HepG2 (cell line): ENCODE measurements around the gene OMA1. TPM values are rescaled to one million over a fixed set of nuclear protein-coding genes. Genes with fewer than 3 reads are reported as not detected.

Experiments
- ATAC-seq: fragments of 200-7000 bp; cut with Tn5 transposase; 3 replicates; pipeline ENCODE4 v1.9.1; 2020; ENCODE audit warnings: mild to moderate bottlenecking, moderate library complexity
- BruUV-seq: library from RNA; stranded (reverse); fragments of 400-500 nt; replicated peaks from 2 replicates; lab custom pipeline; 2021; lab: Mats Ljungman, UMichigan
- CTCF ChIA-PET: fragments of 300-600 bp; formaldehyde crosslinking; extraction: SDS; loops from one replicate; lab custom pipeline; 2021; ENCODE audit warnings: low total read pairs, inconsistent platforms, low intra/inter-chr PET ratio; lab: Yijun Ruan, JAX
- POLR2A ChIA-PET: fragments of 350-600 bp; sonication (Branson Sonifier 250); formaldehyde crosslinking; loops from one replicate; lab custom pipeline; 2020; ENCODE audit warnings: antibody characterized with exemption, inconsistent platforms; lab: Yijun Ruan, JAX
- DNase-seq: peaks from one replicate; pipeline ENCODE4 v3.0.0-alpha.2; 2015; ENCODE audit warnings: low spot score
- FAIRE-seq: peaks from 3 replicates; lab custom pipeline; 2011; peaks lifted over from hg19 to GRCh38; lab: Jason Lieb, UNC
- H2AFZ ChIP-seq: one replicate; pipeline ENCODE4 v1.6.1; 2011; ENCODE audit warnings: low read length, inconsistent platforms
- H3K27ac ChIP-seq: fragments of 300-600 bp; 3 replicates; pipeline ENCODE4 v1.8.0; 2011; ENCODE audit warnings: mixed run types, mild to moderate bottlenecking, mixed read lengths, low read length, inconsistent platforms; ENCODE audit not compliant: insufficient read depth; ENCODE audit errors: extremely low read length
- H3K27me3 ChIP-seq, 2 experiments: fragments of 200-600 bp in 1 of 2; 2 replicates in 1 of 2; 3 replicates in 1 of 2; pipeline versions ENCODE4 v1.6.0 to v1.8.0; 2011; ENCODE audit warnings: low read length in 2 of 2, mild to moderate bottlenecking in 2 of 2, moderate library complexity in 2 of 2, inconsistent platforms in 1 of 2; ENCODE audit not compliant: insufficient read depth in 2 of 2, control insufficient read depth in 1 of 2
- H3K36me3 ChIP-seq, 2 experiments: fragments of 200-600 bp in 1 of 2; replicated peaks in 1 of 2; 2 replicates in 1 of 2; 3 replicates in 1 of 2; pipeline versions ENCODE4 v1.5.1 to v1.8.0; 2011; ENCODE audit warnings: low read length in 2 of 2, inconsistent platforms in 1 of 2; ENCODE audit not compliant: insufficient read depth in 2 of 2, control insufficient read depth in 1 of 2
- H3K4me1 ChIP-seq: 2 replicates; pipeline ENCODE4 v1.5.1; 2012; ENCODE audit warnings: low read length, inconsistent platforms; ENCODE audit not compliant: insufficient read depth
- H3K4me2 ChIP-seq: 2 replicates; pipeline ENCODE4 v1.6.0; 2011; ENCODE audit warnings: low read depth, low read length, inconsistent platforms
- H3K4me3 ChIP-seq, 3 experiments: fragments of 200-600 bp in 1 of 3; sonication (generic), shearing (Covaris generic) in 1 of 3; replicated peaks in 1 of 3; 2 replicates each; pipeline ENCODE4 v1.5.1; 2011 to 2016; ENCODE audit warnings: low read length in 3 of 3, inconsistent platforms in 2 of 3, low read depth in 2 of 3, mild to moderate bottlenecking in 2 of 3, control low read depth in 1 of 3, mixed read lengths in 1 of 3; ENCODE audit not compliant: insufficient read depth in 1 of 3
- H3K79me2 ChIP-seq: one replicate; pipeline ENCODE4 v1.6.1; 2011; ENCODE audit warnings: low read length, inconsistent platforms; ENCODE audit not compliant: insufficient read depth
- H3K9ac ChIP-seq: 2 replicates; pipeline ENCODE4 v1.6.0; 2011; ENCODE audit warnings: mild to moderate bottlenecking, low read depth, low read length, inconsistent platforms; ENCODE audit not compliant: insufficient read depth
- H3K9me3 ChIP-seq: 2 replicates; pipeline ENCODE4 v1.5.1; 2012; ENCODE audit warnings: mild to moderate bottlenecking, low read length
- H4K20me1 ChIP-seq: 2 replicates; pipeline ENCODE4 v1.6.0; 2011; ENCODE audit warnings: inconsistent platforms, mild to moderate bottlenecking, low read length, moderate library complexity; ENCODE audit not compliant: insufficient read depth
- BRF2 ChIP-seq: sonication (generic); formaldehyde crosslinking; IDR thresholded peaks from 2 replicates; pipeline ENCODE4 v1.8.1; 2022; ENCODE audit warnings: mild to moderate bottlenecking, missing genetic modification reagents
- CBFB ChIP-seq: sonication (generic); formaldehyde crosslinking; IDR thresholded peaks from 2 replicates; pipeline ENCODE4 v1.4.0; 2020; ENCODE audit warnings: missing genetic modification reagents
- CEBPB ChIP-seq: IDR thresholded peaks from 2 replicates; pipeline ENCODE4 v1.6.1; 2011; ENCODE audit warnings: low read depth, low read length, improper control_type of control experiment, borderline replicate concordance
- ZNF574 ChIP-seq: sonication (generic); formaldehyde crosslinking; IDR thresholded peaks from 2 replicates; pipeline ENCODE4 v1.4.0; 2020; ENCODE audit warnings: missing genetic modification reagents
- WGBS: methylation state at CpG from one replicate; pipeline ENCODE4 v1.1.6; 2017; ENCODE audit warnings: low lambda C conversion rate; 5-methylcytosine and 5-hydroxymethylcytosine counted together
- in situ Hi-C: cut with HindIII; loops from 2 replicates; pipeline ENCODE4 v1.10.0; 2017; ENCODE audit warnings: low pct_unique_long_range_greater_than_20kb; ENCODE audit not compliant: extremely low pct_ligation_motif_present
- intact Hi-C: fragments of 100-400 bp; cut with micrococcal nuclease; formaldehyde crosslinking; loops from one replicate; pipeline ENCODE4 v1.10.0; 2022; ENCODE audit not compliant: unreplicated experiment
- polyA plus RNA-seq, 8 experiments: library from polyadenylated mRNA; depleted of rRNA in 3 of 8; stranded (reverse) in 7 of 8; unstranded in 1 of 8; fragments of >200 nt; fragmentation: Illumina TruSeq in 4 of 8; extraction: Trizol in 4 of 8; gene quantifications; 2 replicates each; pipeline versions ENCODE4 v1.2.1 to v1.2.3, GENCODE V29; 2011 to 2016; ENCODE audit warnings: low read depth in 4 of 8, missing spikeins in 1 of 8, mixed read lengths in 1 of 8; ENCODE audit not compliant: insufficient read depth in 1 of 8
- total RNA-seq, 5 experiments: library from RNA; depleted of rRNA; stranded (reverse); fragments of >200 nt; fragmentation: Illumina TruSeq; extraction: Trizol; gene quantifications; 2 replicates each; pipeline ENCODE4 v1.2.3, GENCODE V29; 2016; ENCODE audit warnings: low read depth in 1 of 5

Gene OMA1
- total and polyA plus RNA-seq, 2 of the 13 experiments (the other 11 are each of a cell fraction or from before 2014, with no cell fraction given) = 7.0 to 26.9 TPM

GRCh38 chr1:58571616-58572015, 25.1 kb upstream of the OMA1 start (continued):
- TF ChIP-seq ZNF574 (CRISPR knock-in tag) (no peak), CBFB (CRISPR knock-in tag) (no peak)

GRCh38 chr1:58570817-58571216, 24.3 kb upstream of the OMA1 start:
- in situ Hi-C loops = no loop called here

More at GRCh38 chr1:58570817-58571216, 24.3 kb upstream of the OMA1 start:
- DNase-seq (peak; percentile 10), ATAC-seq (no peak), FAIRE-seq (no peak)
- TF ChIP-seq BRF2 (CRISPR knock-in tag) (no peak), CEBPB (0 out of 2 replicates have a peak, but pooled peaks have one; percentile 9)
- Histone ChIP-seq H3K4me3 (no peak overlapping the region), H4K20me1 (no peaks in the 10 kb centered on the region), H3K27ac (no peak overlapping the region), H3K36me3 (no peaks in the 10 kb centered on the region), H3K79me2 (no peaks in the 10 kb centered on the region), H3K4me1 (peaks cover 28% of the 10 kb centered on the region), H3K4me2 (no peak overlapping the region), H3K9ac (no peak overlapping the region), H2AFZ (no peak overlapping the region), H3K9me3 (no peaks in the 10 kb centered on the region), H3K27me3 (no peaks in the 10 kb centered on the region; a peak in 1 of 5 replicates)
- 0% methylated on average over 1 of the region's 2 CpGs for WGBS
- ChIA-PET CTCF (no interaction called here), POLR2A (no interaction called here)
- no TSS peak for BruUV-seq
- intact Hi-C loops = no loop called here
